Astrocyte (in vitro differentiated cells and primary cell): ENCODE results near the gene UGT1A5. TPM values are rescaled to one million over a fixed set of nuclear protein-coding genes. Genes with fewer than 3 reads are reported as not detected.
"Not testable (repeated sequence)": the region's sequence is repeated elsewhere in the genome, so short reads cannot be mapped to it uniquely, and the experiment has no call there.

Source experiments
- DNase-seq: peaks from one replicate; pipeline ENCODE4 v3.0.0-alpha.2; 2010; ENCODE audit warnings: low read depth
- FAIRE-seq: peaks from 2 replicates; lab custom pipeline; 2011; peaks lifted over from hg19 to GRCh38; lab: Jason Lieb, UNC
- H2AFZ ChIP-seq: 2 replicates; pipeline ENCODE4 v1.6.0; 2012; ENCODE audit warnings: low read depth, low read length, inconsistent platforms
- H3K27ac ChIP-seq: 2 replicates; pipeline ENCODE4 v1.5.1; 2011; ENCODE audit warnings: low read depth, low read length, inconsistent platforms
- H3K27me3 ChIP-seq: 2 replicates; pipeline ENCODE4 v1.6.0; 2011; ENCODE audit warnings: low read length, inconsistent platforms; ENCODE audit not compliant: insufficient read depth
- H3K36me3 ChIP-seq: 2 replicates; pipeline ENCODE4 v1.5.1; 2011; ENCODE audit warnings: low read length, inconsistent platforms; ENCODE audit not compliant: insufficient read depth
- H3K4me1 ChIP-seq: 2 replicates; pipeline ENCODE4 v1.5.1; 2011; ENCODE audit warnings: low read length, inconsistent platforms; ENCODE audit not compliant: insufficient read depth
- H3K4me2 ChIP-seq: 2 replicates; pipeline ENCODE4 v1.6.0; 2012; ENCODE audit warnings: low read length, inconsistent platforms
- H3K4me3 ChIP-seq: 2 replicates; pipeline ENCODE4 v1.5.1; 2011; ENCODE audit warnings: low read depth, mild to moderate bottlenecking, low read length, inconsistent platforms; ENCODE audit not compliant: insufficient read depth
- H3K79me2 ChIP-seq: 2 replicates; pipeline ENCODE4 v1.6.0; 2012; ENCODE audit warnings: mild to moderate bottlenecking, low read length, inconsistent platforms; ENCODE audit not compliant: insufficient read depth
- H3K9ac ChIP-seq: 2 replicates; pipeline ENCODE4 v1.6.0; 2012; ENCODE audit warnings: mild to moderate bottlenecking, low read length, inconsistent platforms
- H3K9me3 ChIP-seq: 2 replicates; pipeline ENCODE4 v1.5.1; 2012; ENCODE audit warnings: low read depth, mild to moderate bottlenecking, low read length, inconsistent platforms; ENCODE audit not compliant: insufficient read depth
- H4K20me1 ChIP-seq: 2 replicates; pipeline ENCODE4 v1.6.0; 2012; ENCODE audit warnings: low read length, inconsistent platforms; ENCODE audit not compliant: insufficient read depth
- H3K27ac Mint-ChIP-seq: one replicate; pipeline ENCODE4 v1.8.0; 2021; ENCODE audit warnings: mild to moderate bottlenecking, mixed read lengths; ENCODE audit not compliant: unreplicated experiment
- H3K27me3 Mint-ChIP-seq: one replicate; pipeline ENCODE4 v1.8.0; 2021; ENCODE audit warnings: low read depth, mixed read lengths; ENCODE audit not compliant: unreplicated experiment
- H3K36me3 Mint-ChIP-seq: one replicate; pipeline ENCODE4 v1.8.0; 2021; ENCODE audit warnings: low read depth, mixed read lengths; ENCODE audit not compliant: unreplicated experiment
- H3K4me1 Mint-ChIP-seq: one replicate; pipeline ENCODE4 v1.8.0; 2021; ENCODE audit warnings: low read depth, mixed read lengths; ENCODE audit not compliant: unreplicated experiment
- H3K4me3 Mint-ChIP-seq: one replicate; pipeline ENCODE4 v1.8.0; 2021; ENCODE audit warnings: mild to moderate bottlenecking, moderate library complexity, mixed read lengths; ENCODE audit not compliant: unreplicated experiment
- H3K9me3 Mint-ChIP-seq: one replicate; pipeline ENCODE4 v1.8.0; 2021; ENCODE audit warnings: mild to moderate bottlenecking, mixed read lengths; ENCODE audit not compliant: unreplicated experiment
- CTCF ChIP-seq: IDR thresholded peaks from 2 replicates; pipeline ENCODE4 v1.5.1; 2011; ENCODE audit warnings: low read depth, mild to moderate bottlenecking, inconsistent platforms, low read length, moderate library complexity; ENCODE audit not compliant: insufficient read depth
- EZH2 ChIP-seq: IDR thresholded peaks from 2 replicates; pipeline ENCODE4 v1.6.1; 2012; ENCODE audit warnings: mild to moderate bottlenecking, low read length, inconsistent platforms; ENCODE audit not compliant: insufficient read depth
- total RNA-seq: library from RNA; stranded (reverse); gene quantifications from 2 replicates; pipeline ENCODE4 v1.2.1, GENCODE V29; 2021

UGT1A5 gene
- total RNA-seq, 1 donor from 2014 or later = not detected

GRCh38 chr2:233714121-233714520 lies 1.4 kb downstream of the UGT1A5 start:
- no peaks in the 10 kb centered on the region for H3K36me3 Mint-ChIP-seq
- H3K4me1 Mint-ChIP-seq = no peaks in the 10 kb centered on the region
- H3K4me3 ChIP-seq = no peak overlapping the region
- no peak overlapping the region for H2AFZ ChIP-seq
- DNase-seq = no peak
- H3K36me3 ChIP-seq = no peaks in the 10 kb centered on the region
- no peaks in the 10 kb centered on the region for H3K79me2 ChIP-seq
- H3K27ac ChIP-seq = no peak overlapping the region
- TF ChIP-seq EZH2 = no peak
- TF ChIP-seq CTCF = no peak
- no peak for FAIRE-seq
- H3K4me3 Mint-ChIP-seq = no peak overlapping the region
- no peaks in the 10 kb centered on the region for H3K4me1 ChIP-seq
- no peak overlapping the region for H3K4me2 ChIP-seq
- no peak overlapping the region for H3K27ac Mint-ChIP-seq
- H3K9me3 ChIP-seq = no peaks in the 10 kb centered on the region
- no peaks in the 10 kb centered on the region for H3K27me3 ChIP-seq
- no peaks in the 10 kb centered on the region for H4K20me1 ChIP-seq
- peaks cover 2% of the 10 kb centered on the region for H3K9me3 Mint-ChIP-seq
- H3K9ac ChIP-seq = no peak overlapping the region
- H3K27me3 Mint-ChIP-seq = peaks cover 29% of the 10 kb centered on the region

- no peak within 1 kb of the TSS for H3K9ac ChIP-seq
- Mint-ChIP-seq H3K27me3 (peaks cover 23% of the 10 kb centered on the region), H3K4me1 (no peaks in the 10 kb centered on the region), H3K36me3 (no peaks in the 10 kb centered on the region), H3K4me3 (no peak within 1 kb of the TSS), H3K9me3 (peaks cover 2% of the 10 kb centered on the region), H3K27ac (no peak within 1 kb of the TSS)
- H3K36me3 ChIP-seq = no peaks in the 10 kb centered on the region
- H4K20me1 ChIP-seq = no peaks in the 10 kb centered on the region
- no peak for DNase-seq
- H3K4me1 ChIP-seq = no peaks in the 10 kb centered on the region
- no peaks in the 10 kb centered on the region for H3K79me2 ChIP-seq
- H3K4me2 ChIP-seq = no peak within 1 kb of the TSS
- H3K27me3 ChIP-seq = no peaks in the 10 kb centered on the region
- no peak for TF ChIP-seq EZH2
- no peak for TF ChIP-seq CTCF
- no peak within 1 kb of the TSS for H3K4me3 ChIP-seq
- no peak for FAIRE-seq
- no peak within 1 kb of the TSS for H2AFZ ChIP-seq
- no peaks in the 10 kb centered on the region for H3K9me3 ChIP-seq
- no peak within 1 kb of the TSS for H3K27ac ChIP-seq
Measured at GRCh38 chr2:233718552-233718951, 5.8 kb downstream of the UGT1A5 start, which contains the start of gene UGT1A4. TSS of gene UGT1A4 (plus strand) at chr2:233718736. CDS start at chr2:233718821, 85 bp downstream.

- H3K4me2 ChIP-seq = no peak within 1 kb of the TSS
- no peak within 1 kb of the TSS for H2AFZ ChIP-seq
- FAIRE-seq (no peak), DNase-seq (no peak)
- no peaks in the 10 kb centered on the region for H4K20me1 ChIP-seq
- peaks cover 34% of the 10 kb centered on the region for H3K27me3 Mint-ChIP-seq
- peaks cover 5% of the 10 kb centered on the region for H3K9me3 Mint-ChIP-seq
- no peak for TF ChIP-seq CTCF
- TF ChIP-seq EZH2 = no peak
- no peaks in the 10 kb centered on the region for H3K9me3 ChIP-seq
- H3K27ac Mint-ChIP-seq = no peak within 1 kb of the TSS
- peaks cover 4% of the 10 kb centered on the region for H3K36me3 Mint-ChIP-seq
- no peaks in the 10 kb centered on the region for H3K27me3 ChIP-seq
- no peaks in the 10 kb centered on the region for H3K36me3 ChIP-seq
- H3K4me1 ChIP-seq = no peaks in the 10 kb centered on the region
- H3K27ac ChIP-seq = no peak within 1 kb of the TSS
- H3K4me3 ChIP-seq = no peak within 1 kb of the TSS
- H3K4me3 Mint-ChIP-seq = no peak within 1 kb of the TSS
- H3K4me1 Mint-ChIP-seq = no peaks in the 10 kb centered on the region
- H3K79me2 ChIP-seq = no peaks in the 10 kb centered on the region
- H3K9ac ChIP-seq = no peak within 1 kb of the TSS
Measured at GRCh38 chr2:233728723-233729301, 16.1 kb downstream of the UGT1A5 start, which contains the start of gene UGT1A3. TSS of gene UGT1A3 (plus strand) at chr2:233729042. CDS start at chr2:233729127, 85 bp downstream.

- H2AFZ ChIP-seq, H3K4me3 ChIP-seq, H3K27me3 ChIP-seq, DNase-seq, H4K20me1 ChIP-seq, H3K79me2 ChIP-seq, H3K36me3 Mint-ChIP-seq, H3K4me1 Mint-ChIP-seq, H3K4me3 Mint-ChIP-seq, H3K4me1 ChIP-seq, H3K9ac ChIP-seq, FAIRE-seq, H3K27ac Mint-ChIP-seq, H3K4me2 ChIP-seq, H3K9me3 ChIP-seq, H3K9me3 Mint-ChIP-seq, H3K27ac ChIP-seq, H3K36me3 ChIP-seq: not testable (repeated sequence)
- peaks cover 20% of the 10 kb centered on the region for H3K27me3 Mint-ChIP-seq
Measured at GRCh38 chr2:233736868-233737653, 24.4 kb downstream of the UGT1A5 start.
